Upper lobe of left lung (tissue), 6 donors: ENCODE results near the gene MIA. TPM values are rescaled to one million over a fixed set of nuclear protein-coding genes. Genes with fewer than 3 reads are reported as not detected.
"Not testable (repeated sequence)": the region's sequence is repeated elsewhere in the genome, so short reads cannot be mapped to it uniquely, and the experiment has no call there.

Experiments
- ATAC-seq, 2 donors: fragments of 200-7000 bp; cut with Tn5 transposase; one replicate each; pipeline ENCODE4 v1.9.1; 2022; ENCODE audit warnings: mild to moderate bottlenecking in 2 of 2, moderate library complexity in 2 of 2; ENCODE audit not compliant: low FRiP score in 2 of 2
- DNase-seq, 2 donors: peaks; one replicate each; pipeline ENCODE4 v3.0.0-alpha.2; 2019 to 2020
- H3K27ac ChIP-seq, 4 donors: fragments of 200-600 bp; sonication (generic); one replicate each; pipeline ENCODE4 v1.5.1; 2016 to 2019
- H3K27me3 ChIP-seq, 4 donors: fragments of 200-600 bp; sonication (generic); one replicate each; pipeline ENCODE4 v1.5.1; 2017 to 2019
- H3K36me3 ChIP-seq, 4 donors: fragments of 200-600 bp; sonication (generic); one replicate each; pipeline ENCODE4 v1.5.1; 2016 to 2019
- H3K4me1 ChIP-seq, 4 donors: fragments of 200-600 bp; sonication (generic); one replicate each; pipeline ENCODE4 v1.5.1; 2018 to 2019
- H3K4me3 ChIP-seq, 4 donors: fragments of 200-600 bp; sonication (generic); one replicate each; pipeline ENCODE4 v1.5.1; 2017 to 2019; ENCODE audit warnings: mild to moderate bottlenecking in 2 of 4, moderate library complexity in 1 of 4
- H3K9me3 ChIP-seq, 4 donors: fragments of 200-600 bp; sonication (generic); one replicate each; pipeline ENCODE4 v1.5.1; 2018 to 2019
- CTCF ChIP-seq, 6 experiments: fragments of 450-650 bp in 4 of 6; fragments of 200-600 bp in 2 of 6; sonication (generic) in 2 of 6; IDR thresholded peaks; one replicate each; pipeline ENCODE4 v1.5.1; 2016 to 2019; ENCODE audit warnings: antibody characterized with exemption in 6 of 6
- EP300 ChIP-seq, 4 donors: sonication (generic); formaldehyde crosslinking; IDR thresholded peaks; one replicate each; pipeline ENCODE4 v1.5.1; 2017; ENCODE audit warnings: antibody characterized with exemption in 4 of 4, control low read depth in 2 of 4
- POLR2A ChIP-seq, 4 donors: fragments of 450-650 bp; IDR thresholded peaks; one replicate each; pipeline ENCODE4 v1.5.1; 2016 to 2017; ENCODE audit warnings: antibody characterized with exemption in 4 of 4, mild to moderate bottlenecking in 2 of 4
- POLR2AphosphoS5 ChIP-seq, 2 donors: sonication (generic); formaldehyde crosslinking; IDR thresholded peaks; one replicate each; pipeline ENCODE4 v1.5.1; 2017; ENCODE audit warnings: antibody characterized with exemption in 2 of 2
- WGBS, 2 donors: methylation state at CpG; one replicate each; pipeline ENCODE4 v1.1.5; 2017 to 2018; 5-methylcytosine and 5-hydroxymethylcytosine counted together
- total RNA-seq, 6 donors: library from RNA; depleted of rRNA in 4 of 6; stranded (reverse); fragments of >200 nt in 4 of 6; gene quantifications; one replicate each; pipeline versions ENCODE4 v1.1.0 to v1.2.1, GENCODE V29; 2016 to 2021
- donor health status: DM: no; HTN: no; CAD: no; lungs with moderate emphysema.
- donor health status: DM: no; HTN: yes; CAD: no; lungs with severe emphysema.

Gene MIA
- total RNA-seq, 6 donors from 2014 or later = 1.2 to 5.2 (median 2.1) TPM; not detected in 3

GRCh38 chr19:40762754-40763470, 12.4 kb upstream of the MIA start:
- Histone ChIP-seq H3K27ac (peak overlapping the region in 1 of 4 donors; percentile 27), H3K36me3 (peaks cover 55 to 94% (median 89%) of the 10 kb centered on the region in 4 donors), H3K4me3 (no peak overlapping the region), H3K4me1 (peaks cover 0 to 7% (median 0%) of the 10 kb centered on the region in 4 donors), H3K27me3 (no peaks in the 10 kb centered on the region), H3K9me3 (no peaks in the 10 kb centered on the region)
- WGBS, 2 donors = 92 to 93% methylated on average over 17 of the region's 17 CpGs
- TF ChIP-seq CTCF (IDR thresholded peaks at IDR 0.05) = no peak
- no peak for TF ChIP-seq EP300 (IDR thresholded peaks at IDR 0.05)
- TF ChIP-seq POLR2AphosphoS5 (IDR thresholded peaks at IDR 0.05) = no peak
- TF ChIP-seq POLR2A (IDR thresholded peaks at IDR 0.05) = no peak
- no peak for DNase-seq
- ATAC-seq = no peak

DNA sequence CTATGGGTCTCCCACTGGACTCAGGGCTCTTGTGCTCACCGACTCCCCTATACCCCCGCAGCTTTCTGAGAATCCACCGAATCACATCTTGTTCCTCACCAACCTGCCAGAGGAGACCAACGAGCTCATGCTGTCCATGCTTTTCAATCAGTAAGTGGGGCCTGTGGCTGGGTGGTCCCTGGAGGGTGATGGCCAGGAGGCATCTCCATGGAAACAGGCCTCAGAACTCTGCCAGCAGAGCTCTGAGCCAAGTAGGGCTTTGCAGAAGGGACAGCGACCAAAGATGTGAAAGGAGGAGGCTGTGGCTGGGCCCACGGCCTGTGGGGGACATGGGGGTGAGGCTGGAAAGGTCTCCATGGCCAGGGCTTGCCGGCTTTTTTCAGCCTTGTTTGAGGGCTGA, 11.8 kb upstream of the MIA start:
- no peaks in the 10 kb centered on the region for H3K27me3 ChIP-seq
- H3K4me3 ChIP-seq = no peak overlapping the region
- H3K4me1 ChIP-seq = peaks cover 0 to 7% (median 0%) of the 10 kb centered on the region in 4 donors
- H3K36me3 ChIP-seq = peaks cover 53 to 87% (median 83%) of the 10 kb centered on the region in 4 donors
- WGBS, 2 donors = 92 to 99% methylated on average over 7 of the region's 7 CpGs
- TF ChIP-seq EP300 (IDR thresholded peaks at IDR 0.05) = no peak
- TF ChIP-seq POLR2A (IDR thresholded peaks at IDR 0.05) = no peak
- no peak for TF ChIP-seq POLR2AphosphoS5 (IDR thresholded peaks at IDR 0.05)
- no peak for TF ChIP-seq CTCF (IDR thresholded peaks at IDR 0.05)
- no peaks in the 10 kb centered on the region for H3K9me3 ChIP-seq
- H3K27ac ChIP-seq = no peak overlapping the region
- ATAC-seq (no peak), DNase-seq (no peak)

DNA sequence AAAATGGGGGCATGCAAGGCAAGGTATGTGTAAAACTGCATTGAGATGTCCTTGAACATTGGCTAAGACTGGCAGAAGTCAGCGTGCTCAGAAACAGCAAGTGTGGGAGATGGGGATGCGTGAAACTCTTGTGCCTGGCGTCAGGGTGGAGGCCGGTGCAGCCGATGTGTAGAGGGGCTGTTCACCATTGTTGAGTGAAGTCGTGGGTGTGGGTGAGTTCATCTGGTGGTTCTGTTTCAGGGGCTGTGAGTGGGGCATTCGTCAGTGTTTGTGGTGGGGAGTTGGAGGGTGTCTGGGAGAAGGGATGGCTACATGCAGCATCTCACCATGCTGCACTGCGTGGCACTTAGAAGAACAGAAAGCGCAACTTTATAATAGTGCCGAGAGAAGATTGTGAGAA, 11.4 kb upstream of the MIA start:
- Histone ChIP-seq H3K4me1 (peaks cover 0 to 7% (median 0%) of the 10 kb centered on the region in 4 donors), H3K4me3 (no peak overlapping the region), H3K27ac (no peak overlapping the region), H3K9me3 (no peaks in the 10 kb centered on the region), H3K36me3 (peaks cover 51 to 83% (median 79%) of the 10 kb centered on the region in 4 donors), H3K27me3 (no peaks in the 10 kb centered on the region)
- 86% methylated on average over 10 of the region's 10 CpGs for WGBS, 2 donors
- TF ChIP-seq POLR2A (IDR thresholded peaks at IDR 0.05) (no peak), POLR2AphosphoS5 (IDR thresholded peaks at IDR 0.05) (no peak), EP300 (IDR thresholded peaks at IDR 0.05) (no peak), CTCF (IDR thresholded peaks at IDR 0.05) (no peak)
- DNase-seq (no peak), ATAC-seq (no peak)

DNA sequence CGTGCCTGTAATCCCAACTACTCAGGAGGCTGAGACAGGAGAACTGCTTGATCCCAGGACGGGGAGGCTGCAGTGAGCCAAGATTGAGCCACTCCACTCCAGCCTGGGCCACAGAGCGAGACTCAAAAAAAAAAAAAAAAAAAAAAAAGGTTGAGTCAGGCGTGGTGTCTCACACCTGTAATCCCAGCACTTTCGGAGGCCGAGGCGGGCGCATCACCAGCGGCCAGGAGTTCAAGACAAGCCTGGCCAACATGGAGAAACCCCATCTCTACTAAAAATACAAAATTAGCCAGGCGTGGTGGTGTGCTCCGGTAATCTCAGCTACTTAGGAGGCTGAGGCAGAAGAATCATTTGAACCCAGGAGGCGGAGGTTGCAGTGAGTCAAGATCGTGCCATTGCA, 8.9 kb upstream of the MIA start:
- 95 to 96% methylated on average over 13 of the region's 13 CpGs for WGBS, 2 donors
- H3K9me3 ChIP-seq, H3K4me3 ChIP-seq, H3K27ac ChIP-seq, H3K4me1 ChIP-seq, DNase-seq, H3K27me3 ChIP-seq, ATAC-seq: not testable (repeated sequence)
- peaks cover 36 to 60% (median 56%) of the 10 kb centered on the region in 4 donors for H3K36me3 ChIP-seq

- peak overlapping the region in 3 of 4 donors; percentile 4 to 61 (median 54) for H3K27ac ChIP-seq
- no peaks in the 10 kb centered on the region for H3K9me3 ChIP-seq
- WGBS, 2 donors = 51 to 72% methylated on average over 5 of the region's 5 CpGs
- no peak for TF ChIP-seq POLR2A (IDR thresholded peaks at IDR 0.05)
- TF ChIP-seq EP300 (IDR thresholded peaks at IDR 0.05) = no peak
- no peak for TF ChIP-seq CTCF (IDR thresholded peaks at IDR 0.05)
- no peak for TF ChIP-seq POLR2AphosphoS5 (IDR thresholded peaks at IDR 0.05)
- H3K4me1 ChIP-seq = peaks cover 0 to 5% (median 0%) of the 10 kb centered on the region in 4 donors
- peaks cover 13 to 36% (median 31%) of the 10 kb centered on the region in 4 donors for H3K36me3 ChIP-seq
- ATAC-seq (peak in 1 of 2 donors; percentile 71), DNase-seq (no peak)
- H3K27me3 ChIP-seq = no peaks in the 10 kb centered on the region
- no peak overlapping the region for H3K4me3 ChIP-seq
Observed at GRCh38 chr19:40768869-40769268, 6.5 kb upstream of the MIA start.

DNA sequence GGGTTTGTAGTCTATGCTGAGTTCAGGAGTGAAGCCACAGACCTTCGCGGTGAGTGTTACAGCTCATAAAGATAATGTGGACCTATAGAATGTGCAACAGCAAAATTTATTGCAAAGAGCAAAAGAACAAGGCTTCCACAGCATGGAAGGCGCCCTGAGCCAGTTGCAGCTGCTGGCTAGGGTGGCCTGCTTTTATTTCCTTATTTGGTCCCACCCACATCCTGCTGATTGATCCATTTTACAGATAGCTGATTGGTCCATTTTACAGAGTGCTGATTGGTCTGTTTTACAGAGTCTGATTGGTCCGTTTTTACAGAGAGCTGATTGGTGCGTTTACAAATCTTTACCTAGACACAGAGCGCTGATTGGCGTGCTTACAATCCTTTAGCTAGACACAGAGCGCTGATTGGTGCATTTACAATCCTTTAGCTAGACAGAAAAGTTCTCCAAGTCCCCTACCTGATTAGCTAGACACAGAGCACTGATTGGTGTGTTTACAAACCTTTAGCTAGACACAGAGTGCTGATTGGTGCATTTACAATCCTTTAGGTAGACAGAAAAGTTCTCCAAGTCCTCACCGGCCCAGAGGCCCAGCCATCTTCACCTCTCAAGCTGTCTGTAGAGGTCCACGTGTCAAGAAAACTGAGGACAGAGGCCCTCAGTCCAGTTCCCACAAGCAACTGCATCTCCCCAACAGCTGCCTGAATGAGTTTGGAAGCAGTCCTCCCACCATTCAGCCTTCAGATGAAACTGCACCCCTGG, 4.0 kb upstream of the MIA start:
- not testable (repeated sequence) for H3K27me3 ChIP-seq, H3K9me3 ChIP-seq, H3K27ac ChIP-seq, H3K4me3 ChIP-seq, ATAC-seq, H3K4me1 ChIP-seq, DNase-seq
- H3K36me3 ChIP-seq = peaks cover 0 to 12% (median 7%) of the 10 kb centered on the region in 4 donors
- 95 to 98% methylated on average over 10 of the region's 10 CpGs for WGBS, 2 donors
